Measurements from ENCODE around the gene PLA2G3.

The PLA2G3 gene

GRCh38 chr22:31148953-31149627 is 8.8 kb upstream of the PLA2G3 start:
- H3K4me3 ChIP-seq (ENCODE audit: low read depth, low read length), result no peak overlapping the region
- TF ChIP-seq CTCF (IDR thresholded peaks at IDR 0.05; ENCODE audit: control insufficient read depth, extremely low read depth, insufficient read depth), result peak; percentile 87
- DNase-seq (ENCODE audit: low read depth), result no peak

- no peak for TF ChIP-seq CTCF (IDR thresholded peaks at IDR 0.05; ENCODE audit: control insufficient read depth, extremely low read depth, insufficient read depth)
- no peak for DNase-seq (ENCODE audit: low read depth)
Observed at GRCh38 chr22:31148488-31148887, 8.2 kb upstream of the PLA2G3 start.

GRCh38 chr22:31144223-31144622 is 3.9 kb upstream of the PLA2G3 start:
- no peak for TF ChIP-seq CTCF (IDR thresholded peaks at IDR 0.05; ENCODE audit: control insufficient read depth, extremely low read depth, insufficient read depth)
- no peak overlapping the region for H3K4me3 ChIP-seq (ENCODE audit: low read depth, low read length)
- DNase-seq (ENCODE audit: low read depth), result no peak

More at GRCh38 chr22:31148488-31148887, 8.2 kb upstream of the PLA2G3 start:
- H3K4me3 ChIP-seq (ENCODE audit: low read depth, low read length), result no peak overlapping the region

- no peak for DNase-seq (ENCODE audit: low read depth)
- H3K4me3 ChIP-seq (ENCODE audit: low read depth, low read length), result no peak overlapping the region
- TF ChIP-seq CTCF (IDR thresholded peaks at IDR 0.05; ENCODE audit: control insufficient read depth, extremely low read depth, insufficient read depth), result no peak
Observed at GRCh38 chr22:31143537-31143936, 3.2 kb upstream of the PLA2G3 start.

- DNase-seq (ENCODE audit: low read depth), result no peak
- no peak for TF ChIP-seq CTCF (IDR thresholded peaks at IDR 0.05; ENCODE audit: control insufficient read depth, extremely low read depth, insufficient read depth)
- H3K4me3 ChIP-seq (ENCODE audit: low read depth, low read length), result no peak overlapping the region
Observed at GRCh38 chr22:31143038-31143437, 2.7 kb upstream of the PLA2G3 start.

GRCh38 chr22:31142285-31142684 is 2.0 kb upstream of the PLA2G3 start:
- DNase-seq (ENCODE audit: low read depth), result no peak
- no peak for TF ChIP-seq CTCF (IDR thresholded peaks at IDR 0.05; ENCODE audit: control insufficient read depth, extremely low read depth, insufficient read depth)
- no peak overlapping the region for H3K4me3 ChIP-seq (ENCODE audit: low read depth, low read length)

- DNase-seq (ENCODE audit: low read depth), result no peak
Observed at GRCh38 chr22:31141551-31141950, 1.2 kb upstream of the PLA2G3 start.

More at GRCh38 chr22:31141551-31141950, 1.2 kb upstream of the PLA2G3 start:
- TF ChIP-seq CTCF (IDR thresholded peaks at IDR 0.05; ENCODE audit: control insufficient read depth, extremely low read depth, insufficient read depth), result no peak
- no peak overlapping the region for H3K4me3 ChIP-seq (ENCODE audit: low read depth, low read length)
